ENCODE data around the gene RCOR1. TPM values are rescaled to one million over a fixed set of nuclear protein-coding genes. Genes with fewer than 3 reads are reported as not detected.

The RCOR1 gene
- polyA plus RNA-seq, 1 donor = 24.2 TPM

DNA sequence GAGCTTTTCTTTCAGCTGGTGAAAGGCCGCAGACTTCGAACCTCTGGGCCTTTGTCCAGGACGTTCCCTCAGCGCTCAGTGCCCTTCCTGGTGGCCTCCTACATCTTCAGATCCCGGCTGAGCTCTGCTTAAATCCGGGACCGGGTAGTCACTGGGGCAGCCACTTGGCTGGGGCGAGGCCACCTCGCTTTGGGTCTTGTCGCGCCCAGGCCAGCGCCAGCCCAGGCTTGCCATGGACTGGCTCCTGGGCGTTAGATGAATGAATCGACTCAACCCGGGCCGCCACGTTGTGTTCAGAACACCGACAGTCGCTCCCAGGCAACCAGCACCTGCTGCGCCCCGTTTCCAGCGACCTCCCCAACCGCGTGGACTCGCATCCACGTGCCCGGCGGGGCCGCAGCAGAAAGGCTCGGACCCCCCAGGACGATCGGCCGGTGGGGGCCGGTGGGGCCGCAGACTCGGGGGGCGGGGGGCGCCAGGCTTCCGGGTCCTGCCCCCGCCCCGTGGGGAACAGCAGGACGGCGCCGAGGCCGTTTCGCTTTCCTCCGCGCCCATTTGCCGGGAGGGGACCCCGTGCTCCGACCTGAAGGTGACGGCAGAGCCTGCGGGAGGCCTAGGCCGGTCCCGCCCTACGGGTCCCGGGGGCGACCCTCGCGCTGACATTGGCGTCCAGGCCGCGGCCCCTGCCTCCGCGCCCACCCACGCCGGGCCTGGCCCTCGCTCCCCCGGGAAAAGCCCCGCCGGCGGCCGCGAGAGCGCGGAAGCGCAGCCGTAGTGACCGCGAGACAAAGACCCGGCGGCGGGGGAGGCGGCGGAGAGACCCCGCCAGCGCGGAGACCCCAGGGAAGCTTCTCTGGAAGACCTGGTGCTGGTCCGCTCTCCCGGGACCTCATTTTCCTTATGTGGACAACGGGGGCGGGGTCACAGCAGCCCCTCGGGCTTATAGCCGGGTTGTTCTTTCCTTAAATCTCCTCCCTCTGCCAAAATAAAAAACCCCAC, 37.3 kb upstream of the RCOR1 start:
- peak in 1 of 2 donors; percentile 81 for DNase-seq
- Histone ChIP-seq H3K9me3 (ENCODE audit: control insufficient read depth, low read depth, low read length) (no peaks in the 10 kb centered on the region), H3K27me3 (ENCODE audit: control insufficient read depth, insufficient read depth, low read length) (no peaks in the 10 kb centered on the region), H3K36me3 (ENCODE audit: control insufficient read depth, insufficient read depth, low read length) (peaks cover 3% of the 10 kb centered on the region), H3K4me3 (ENCODE audit: low read length) (peak overlapping the region; percentile 62), H3K27ac (ENCODE audit: low read length) (peak overlapping the region; percentile 63), H3K4me1 (ENCODE audit: control insufficient read depth, insufficient read depth, low read length) (peaks cover 49% of the 10 kb centered on the region)
- no CpG with 5 or more reads among the region's 94 CpGs for WGBS (ENCODE audit: insufficient coverage, low lambda C conversion rate)

GRCh38 chr14:102556098-102556677, 36.3 kb upstream of the RCOR1 start:
- no peaks in the 10 kb centered on the region for H3K36me3 ChIP-seq (ENCODE audit: control insufficient read depth, insufficient read depth, low read length)
- peaks cover 42% of the 10 kb centered on the region for H3K4me1 ChIP-seq (ENCODE audit: control insufficient read depth, insufficient read depth, low read length)
- no peak overlapping the region for H3K27ac ChIP-seq (ENCODE audit: low read length)
- no peaks in the 10 kb centered on the region for H3K27me3 ChIP-seq (ENCODE audit: control insufficient read depth, insufficient read depth, low read length)
- no peak for DNase-seq
- H3K9me3 ChIP-seq (ENCODE audit: control insufficient read depth, low read depth, low read length) = no peaks in the 10 kb centered on the region
- WGBS (ENCODE audit: insufficient coverage, low lambda C conversion rate) = no CpG with 5 or more reads among the region's 14 CpGs
- no peak overlapping the region for H3K4me3 ChIP-seq (ENCODE audit: low read length)

DNA sequence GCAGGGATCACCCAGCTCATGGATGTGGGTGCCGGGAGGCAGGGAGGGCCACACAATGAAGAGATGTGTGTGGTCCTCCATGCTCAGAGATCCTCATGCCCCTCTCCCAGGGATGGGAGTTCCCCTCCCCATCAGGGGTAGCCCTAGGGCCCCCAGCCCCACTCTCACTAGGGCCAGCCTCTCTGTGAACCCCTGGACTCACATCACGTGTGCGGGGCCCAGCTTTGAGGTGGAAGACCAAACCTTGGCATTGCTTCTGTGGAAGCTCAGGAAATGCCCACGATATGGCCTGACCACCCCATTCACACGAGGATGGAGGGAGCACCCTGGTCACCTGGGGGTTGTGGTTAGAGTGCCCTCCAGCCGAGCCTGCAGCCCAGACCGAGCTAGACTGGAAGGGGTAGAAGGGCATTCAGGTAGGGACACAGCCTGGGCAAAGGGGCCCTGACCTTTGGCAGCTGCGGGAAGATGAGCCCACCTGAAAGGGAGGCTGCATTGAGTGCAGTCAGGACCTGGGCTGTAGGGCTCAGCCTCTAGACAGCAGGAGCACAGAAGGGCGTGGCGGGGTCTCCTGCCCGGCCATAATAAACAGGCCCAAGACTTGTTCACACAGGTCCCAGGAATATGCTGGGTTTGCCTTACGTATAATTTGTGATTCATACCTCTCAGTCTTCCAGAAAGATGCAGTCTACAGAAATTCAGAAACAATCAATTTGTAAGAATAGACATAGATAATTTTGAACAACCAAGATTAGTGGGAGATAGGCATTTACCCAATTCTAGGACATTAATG, 34.8 kb upstream of the RCOR1 start:
- Histone ChIP-seq H3K27ac (ENCODE audit: low read length) (no peak overlapping the region), H3K9me3 (ENCODE audit: control insufficient read depth, low read depth, low read length) (no peaks in the 10 kb centered on the region), H3K4me3 (ENCODE audit: low read length) (no peak overlapping the region), H3K36me3 (ENCODE audit: control insufficient read depth, insufficient read depth, low read length) (no peaks in the 10 kb centered on the region), H3K4me1 (ENCODE audit: control insufficient read depth, insufficient read depth, low read length) (peaks cover 29% of the 10 kb centered on the region), H3K27me3 (ENCODE audit: control insufficient read depth, insufficient read depth, low read length) (no peaks in the 10 kb centered on the region)
- DNase-seq = no peak
- WGBS (ENCODE audit: insufficient coverage, low lambda C conversion rate) = no CpG with 5 or more reads among the region's 12 CpGs

GRCh38 chr14:102558556-102558955, 33.9 kb upstream of the RCOR1 start:
- Histone ChIP-seq H3K27me3 (ENCODE audit: control insufficient read depth, insufficient read depth, low read length) (no peaks in the 10 kb centered on the region), H3K36me3 (ENCODE audit: control insufficient read depth, insufficient read depth, low read length) (no peaks in the 10 kb centered on the region), H3K4me1 (ENCODE audit: control insufficient read depth, insufficient read depth, low read length) (peaks cover 21% of the 10 kb centered on the region), H3K9me3 (ENCODE audit: control insufficient read depth, low read depth, low read length) (no peaks in the 10 kb centered on the region), H3K4me3 (ENCODE audit: low read length) (no peak overlapping the region), H3K27ac (ENCODE audit: low read length) (peak overlapping the region; percentile 61)
- DNase-seq = peak in 1 of 2 donors; percentile 56
- no CpG with 5 or more reads among the region's 4 CpGs for WGBS (ENCODE audit: insufficient coverage, low lambda C conversion rate)

- no peaks in the 10 kb centered on the region for H3K36me3 ChIP-seq (ENCODE audit: control insufficient read depth, insufficient read depth, low read length)
- WGBS (ENCODE audit: insufficient coverage, low lambda C conversion rate) = 100% methylated on average over 1 of the region's 14 CpGs
- DNase-seq = no peak
- peaks cover 10% of the 10 kb centered on the region for H3K4me1 ChIP-seq (ENCODE audit: control insufficient read depth, insufficient read depth, low read length)
- H3K27me3 ChIP-seq (ENCODE audit: control insufficient read depth, insufficient read depth, low read length) = no peaks in the 10 kb centered on the region
- no peak overlapping the region for H3K27ac ChIP-seq (ENCODE audit: low read length)
- H3K4me3 ChIP-seq (ENCODE audit: low read length) = no peak overlapping the region
- H3K9me3 ChIP-seq (ENCODE audit: control insufficient read depth, low read depth, low read length) = no peaks in the 10 kb centered on the region
These were observed 31.8 kb upstream of the RCOR1 start for GRCh38 chr14:102560458-102561261.

- WGBS (ENCODE audit: insufficient coverage, low lambda C conversion rate) = no CpG with 5 or more reads among the region's 10 CpGs
- no peak overlapping the region for H3K27ac ChIP-seq (ENCODE audit: low read length)
- peak; percentile 34 for DNase-seq
- H3K4me1 ChIP-seq (ENCODE audit: control insufficient read depth, insufficient read depth, low read length) = peaks cover 2% of the 10 kb centered on the region
- H3K9me3 ChIP-seq (ENCODE audit: control insufficient read depth, low read depth, low read length) = no peaks in the 10 kb centered on the region
- H3K27me3 ChIP-seq (ENCODE audit: control insufficient read depth, insufficient read depth, low read length) = no peaks in the 10 kb centered on the region
- no peak overlapping the region for H3K4me3 ChIP-seq (ENCODE audit: low read length)
- H3K36me3 ChIP-seq (ENCODE audit: control insufficient read depth, insufficient read depth, low read length) = no peaks in the 10 kb centered on the region
These were observed 27.0 kb upstream of the RCOR1 start for GRCh38 chr14:102565331-102565887.

DNA sequence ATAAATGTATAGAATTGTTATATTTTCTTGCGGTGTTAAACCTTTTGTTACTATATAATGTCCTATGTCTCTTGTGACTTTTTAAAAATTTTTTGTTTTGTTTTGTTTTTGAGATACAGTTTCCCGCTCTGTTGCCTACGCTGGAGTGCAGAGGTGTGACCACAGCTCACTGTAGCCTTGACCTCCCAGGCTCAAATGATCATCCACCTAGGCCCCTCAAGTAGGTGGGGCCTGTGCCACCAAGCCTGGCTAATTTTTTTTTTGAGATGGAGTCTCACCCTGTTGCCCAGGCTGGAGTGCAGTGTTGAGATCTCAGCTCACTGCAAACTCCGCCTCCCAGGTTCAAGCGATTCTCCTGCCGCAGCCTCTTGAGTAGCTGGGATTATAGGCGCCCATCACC, 26.5 kb upstream of the RCOR1 start:
- peaks cover 2% of the 10 kb centered on the region for H3K4me1 ChIP-seq (ENCODE audit: control insufficient read depth, insufficient read depth, low read length)
- H3K27me3 ChIP-seq (ENCODE audit: control insufficient read depth, insufficient read depth, low read length) = no peaks in the 10 kb centered on the region
- no peak overlapping the region for H3K27ac ChIP-seq (ENCODE audit: low read length)
- whole genome bisulfite sequencing (ENCODE audit: insufficient coverage, low lambda C conversion rate) = 94% methylated on average over 3 of the region's 7 CpGs
- H3K4me3 ChIP-seq (ENCODE audit: low read length) = no peak overlapping the region
- no peaks in the 10 kb centered on the region for H3K36me3 ChIP-seq (ENCODE audit: control insufficient read depth, insufficient read depth, low read length)
- no peaks in the 10 kb centered on the region for H3K9me3 ChIP-seq (ENCODE audit: control insufficient read depth, low read depth, low read length)
- no peak for DNase-seq

DNA sequence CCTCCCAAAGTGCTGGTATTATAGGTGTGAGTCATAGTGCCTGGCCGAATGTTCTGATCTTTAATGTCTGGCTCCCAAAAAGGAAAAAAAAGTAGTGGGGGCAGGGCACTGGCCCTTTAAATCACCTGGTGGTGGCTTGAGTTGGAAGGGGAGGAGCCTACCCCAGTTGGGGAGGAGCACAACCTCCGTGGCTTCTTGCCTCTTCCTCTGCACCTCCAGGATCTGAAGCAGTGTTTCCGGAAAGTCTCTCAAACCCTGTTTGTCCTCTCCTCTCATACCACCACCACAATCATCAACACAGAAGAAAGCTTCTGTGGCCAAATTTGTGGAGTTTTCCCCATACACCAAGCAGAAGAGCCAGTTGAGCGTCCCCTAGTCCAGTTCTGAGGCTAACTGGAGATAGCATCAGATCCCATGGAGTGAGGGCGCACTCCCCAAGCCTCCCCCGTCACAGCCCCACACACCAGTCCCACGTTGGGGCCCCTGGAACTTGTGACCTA, 24.3 kb upstream of the RCOR1 start:
- WGBS (ENCODE audit: insufficient coverage, low lambda C conversion rate) = no CpG with 5 or more reads among the region's 7 CpGs
- Histone ChIP-seq H3K9me3 (ENCODE audit: control insufficient read depth, low read depth, low read length) (no peaks in the 10 kb centered on the region), H3K27me3 (ENCODE audit: control insufficient read depth, insufficient read depth, low read length) (no peaks in the 10 kb centered on the region), H3K4me3 (ENCODE audit: low read length) (no peak overlapping the region), H3K36me3 (ENCODE audit: control insufficient read depth, insufficient read depth, low read length) (no peaks in the 10 kb centered on the region), H3K4me1 (ENCODE audit: control insufficient read depth, insufficient read depth, low read length) (peaks cover 2% of the 10 kb centered on the region), H3K27ac (ENCODE audit: low read length) (no peak overlapping the region)
- DNase-seq = peak in 1 of 2 donors; percentile 52

GRCh38 chr14:102570334-102570995, 22.0 kb upstream of the RCOR1 start:
- H3K36me3 ChIP-seq (ENCODE audit: control insufficient read depth, insufficient read depth, low read length) = no peaks in the 10 kb centered on the region
- 92% methylated on average over 2 of the region's 9 CpGs for WGBS (ENCODE audit: insufficient coverage, low lambda C conversion rate)
- no peak overlapping the region for H3K4me3 ChIP-seq (ENCODE audit: low read length)
- peak in 1 of 2 donors; percentile 35 for DNase-seq
- no peak overlapping the region for H3K27ac ChIP-seq (ENCODE audit: low read length)
- no peaks in the 10 kb centered on the region for H3K27me3 ChIP-seq (ENCODE audit: control insufficient read depth, insufficient read depth, low read length)
- H3K4me1 ChIP-seq (ENCODE audit: control insufficient read depth, insufficient read depth, low read length) = peaks cover 12% of the 10 kb centered on the region
- H3K9me3 ChIP-seq (ENCODE audit: control insufficient read depth, low read depth, low read length) = no peaks in the 10 kb centered on the region

Data from large intestine (tissue), 3 donors.